ENCODE results near the gene VOPP1. TPM values are rescaled to one million over a fixed set of nuclear protein-coding genes. Genes with fewer than 3 reads are reported as not detected.

VOPP1 gene
- total RNA-seq, 1 donor from 2014 or later = 50.7 TPM

- TF ChIP-seq CTCF (conservative IDR thresholded peaks at IDR 0.05) = no peak
These were observed 39.1 kb downstream of the VOPP1 start for GRCh38 chr7:55533050-55533728.

DNA sequence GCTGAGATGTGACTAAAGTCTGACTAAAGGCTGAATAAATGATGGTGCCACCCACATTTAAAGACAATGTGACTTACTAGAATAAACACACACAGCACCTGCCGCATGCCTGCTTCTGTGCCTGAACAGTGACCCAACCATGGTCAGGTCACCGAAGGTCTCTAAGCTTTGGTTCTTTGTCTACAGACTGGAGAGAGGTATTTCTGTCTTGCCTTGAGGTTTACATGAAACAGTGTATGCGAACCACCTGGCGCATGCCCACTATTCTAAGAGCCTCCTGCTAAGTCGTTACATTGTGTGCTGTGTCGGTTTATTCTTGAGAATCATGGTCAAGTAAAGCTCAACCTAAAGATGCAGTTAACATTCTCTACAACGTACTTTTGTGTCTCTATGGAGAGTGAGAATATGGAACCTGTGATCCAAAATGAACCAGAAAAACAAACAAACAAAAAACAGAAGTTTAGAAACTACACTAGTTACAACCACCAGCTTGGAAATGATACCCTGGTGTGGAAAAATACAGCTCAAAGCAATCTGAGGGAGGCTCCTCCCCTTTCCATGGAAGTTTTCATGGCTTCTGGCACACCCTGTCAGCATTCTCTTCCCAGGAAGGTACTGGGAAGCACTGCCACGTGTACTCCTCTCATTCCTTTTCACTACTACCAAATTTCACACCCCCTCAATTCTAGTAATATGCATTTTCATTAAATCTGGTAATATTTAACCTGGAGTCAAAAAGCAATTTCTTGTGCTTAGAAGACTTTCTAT lies 40.0 kb downstream of the VOPP1 start:
- Mint-ChIP-seq H3K27ac (ENCODE audit: unreplicated experiment) (no peak overlapping the region), H3K4me3 (no peak overlapping the region), H3K27me3 (ENCODE audit: low read depth) (no peaks in the 10 kb centered on the region), H3K36me3 (ENCODE audit: low read depth) (no peaks in the 10 kb centered on the region), H3K4me1 (peaks cover 2% of the 10 kb centered on the region), H3K9me3 (no peaks in the 10 kb centered on the region)
- no peak for TF ChIP-seq CTCF (conservative IDR thresholded peaks at IDR 0.05)
- no peak for DNase-seq (ENCODE audit: low read depth, low spot score)

More at GRCh38 chr7:55533050-55533728, 39.1 kb downstream of the VOPP1 start:
- Mint-ChIP-seq H3K4me1 (peaks cover 5% of the 10 kb centered on the region), H3K9me3 (no peaks in the 10 kb centered on the region), H3K27ac (ENCODE audit: unreplicated experiment) (peak overlapping the region; percentile 80), H3K36me3 (ENCODE audit: low read depth) (peaks cover 4% of the 10 kb centered on the region), H3K27me3 (ENCODE audit: low read depth) (no peaks in the 10 kb centered on the region), H3K4me3 (no peak overlapping the region)
- no peak for DNase-seq (ENCODE audit: low read depth, low spot score)

GRCh38 chr7:55531536-55531935 lies 40.8 kb downstream of the VOPP1 start:
- H3K9me3 Mint-ChIP-seq = no peaks in the 10 kb centered on the region
- H3K4me1 Mint-ChIP-seq = peaks cover 10% of the 10 kb centered on the region
- H3K36me3 Mint-ChIP-seq (ENCODE audit: low read depth) = no peaks in the 10 kb centered on the region
- no peaks in the 10 kb centered on the region for H3K27me3 Mint-ChIP-seq (ENCODE audit: low read depth)
- H3K4me3 Mint-ChIP-seq = no peak overlapping the region
- H3K27ac Mint-ChIP-seq (ENCODE audit: unreplicated experiment) = no peak overlapping the region
- DNase-seq (ENCODE audit: low read depth, low spot score) = no peak
- no peak for TF ChIP-seq CTCF (conservative IDR thresholded peaks at IDR 0.05)

DNA sequence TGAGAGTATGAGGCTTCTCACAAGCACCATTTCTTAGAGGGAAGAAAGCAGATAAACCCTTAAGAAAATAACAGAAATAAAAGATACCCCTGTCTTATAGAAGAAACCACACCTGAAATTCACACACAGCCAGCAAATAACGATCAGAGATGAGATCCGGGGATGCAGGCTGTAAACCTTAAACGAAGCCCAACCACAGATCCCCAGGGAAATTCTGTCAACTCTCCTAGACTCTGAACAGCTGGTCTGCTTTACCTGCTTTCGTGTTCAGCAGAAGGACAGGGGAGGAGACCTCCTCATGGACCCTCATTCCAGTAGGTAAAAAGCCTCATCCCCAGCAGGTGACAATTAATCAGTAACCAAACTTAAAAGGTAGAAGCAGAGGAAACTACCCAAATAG lies 45.0 kb downstream of the VOPP1 start:
- DNase-seq (ENCODE audit: low read depth, low spot score) = no peak
- no peak for TF ChIP-seq CTCF (conservative IDR thresholded peaks at IDR 0.05)
- H3K9me3 Mint-ChIP-seq = no peaks in the 10 kb centered on the region
- no peaks in the 10 kb centered on the region for H3K27me3 Mint-ChIP-seq (ENCODE audit: low read depth)
- H3K27ac Mint-ChIP-seq (ENCODE audit: unreplicated experiment) = no peak overlapping the region
- no peaks in the 10 kb centered on the region for H3K36me3 Mint-ChIP-seq (ENCODE audit: low read depth)
- peaks cover 22% of the 10 kb centered on the region for H3K4me1 Mint-ChIP-seq
- H3K4me3 Mint-ChIP-seq = no peak overlapping the region

DNA sequence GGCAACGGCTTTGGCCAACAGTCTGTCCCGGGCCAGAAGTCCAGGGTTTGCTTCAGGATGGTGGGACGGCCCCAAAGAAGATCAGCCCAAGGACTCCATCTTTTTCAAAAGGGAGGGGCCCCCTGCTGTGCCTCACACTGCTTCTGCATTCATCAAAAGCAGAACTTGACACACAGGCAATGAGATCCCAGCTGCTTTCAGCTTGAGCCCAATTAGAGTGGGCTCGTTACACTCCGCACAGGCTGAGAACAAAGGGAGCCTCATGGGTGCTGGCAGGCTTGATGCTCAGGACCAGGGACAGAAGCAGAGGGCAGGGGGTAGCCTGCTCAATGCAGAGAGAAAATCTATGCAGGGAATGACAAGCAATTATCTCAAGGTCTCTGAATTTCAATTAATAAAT lies 45.5 kb downstream of the VOPP1 start:
- Mint-ChIP-seq H3K27ac (ENCODE audit: unreplicated experiment) (no peak overlapping the region), H3K4me1 (peaks cover 25% of the 10 kb centered on the region), H3K4me3 (no peak overlapping the region), H3K36me3 (ENCODE audit: low read depth) (no peaks in the 10 kb centered on the region), H3K27me3 (ENCODE audit: low read depth) (no peaks in the 10 kb centered on the region), H3K9me3 (no peaks in the 10 kb centered on the region)
- TF ChIP-seq CTCF (conservative IDR thresholded peaks at IDR 0.05) = no peak
- DNase-seq (ENCODE audit: low read depth, low spot score) = no peak
